ENCODE measurements around the gene HSP90B1. TPM values are rescaled to one million over a fixed set of nuclear protein-coding genes. Genes with fewer than 3 reads are reported as not detected.

The HSP90B1 gene
- polyA plus RNA-seq (2011; rRNA removed) (272 and 613 TPM in 2 replicates), polyA minus RNA-seq (2011; rRNA and poly(A)+ RNA removed) (101 and 115 TPM in 2 replicates)

DNA sequence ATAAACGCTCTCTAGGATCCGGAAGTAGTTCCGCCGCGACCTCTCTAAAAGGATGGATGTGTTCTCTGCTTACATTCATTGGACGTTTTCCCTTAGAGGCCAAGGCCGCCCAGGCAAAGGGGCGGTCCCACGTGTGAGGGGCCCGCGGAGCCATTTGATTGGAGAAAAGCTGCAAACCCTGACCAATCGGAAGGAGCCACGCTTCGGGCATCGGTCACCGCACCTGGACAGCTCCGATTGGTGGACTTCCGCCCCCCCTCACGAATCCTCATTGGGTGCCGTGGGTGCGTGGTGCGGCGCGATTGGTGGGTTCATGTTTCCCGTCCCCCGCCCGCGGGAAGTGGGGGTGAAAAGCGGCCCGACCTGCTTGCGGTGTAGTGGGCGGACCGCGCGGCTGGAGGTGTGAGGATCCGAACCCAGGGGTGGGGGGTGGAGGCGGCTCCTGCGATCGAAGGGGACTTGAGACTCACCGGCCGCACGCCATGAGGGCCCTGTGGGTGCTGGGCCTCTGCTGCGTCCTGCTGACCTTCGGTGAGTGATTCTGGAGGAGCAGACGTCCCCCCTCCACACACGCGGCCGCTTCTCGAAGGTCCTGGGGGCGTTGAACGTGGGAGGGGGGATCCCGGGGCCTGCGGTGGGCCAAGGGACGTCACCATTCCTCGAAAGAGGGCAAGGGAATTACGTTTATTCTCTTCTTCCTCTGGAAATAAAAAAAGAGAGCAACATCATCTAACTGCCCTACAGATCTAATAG is at the start of gene HSP90B1:
HSP90B1 (plus strand) TSS at position 377 of the 753 bp plus-strand sequence; CDS start at position 483, 106 bp downstream.
- TF ChIP-seq, protein P1, sequence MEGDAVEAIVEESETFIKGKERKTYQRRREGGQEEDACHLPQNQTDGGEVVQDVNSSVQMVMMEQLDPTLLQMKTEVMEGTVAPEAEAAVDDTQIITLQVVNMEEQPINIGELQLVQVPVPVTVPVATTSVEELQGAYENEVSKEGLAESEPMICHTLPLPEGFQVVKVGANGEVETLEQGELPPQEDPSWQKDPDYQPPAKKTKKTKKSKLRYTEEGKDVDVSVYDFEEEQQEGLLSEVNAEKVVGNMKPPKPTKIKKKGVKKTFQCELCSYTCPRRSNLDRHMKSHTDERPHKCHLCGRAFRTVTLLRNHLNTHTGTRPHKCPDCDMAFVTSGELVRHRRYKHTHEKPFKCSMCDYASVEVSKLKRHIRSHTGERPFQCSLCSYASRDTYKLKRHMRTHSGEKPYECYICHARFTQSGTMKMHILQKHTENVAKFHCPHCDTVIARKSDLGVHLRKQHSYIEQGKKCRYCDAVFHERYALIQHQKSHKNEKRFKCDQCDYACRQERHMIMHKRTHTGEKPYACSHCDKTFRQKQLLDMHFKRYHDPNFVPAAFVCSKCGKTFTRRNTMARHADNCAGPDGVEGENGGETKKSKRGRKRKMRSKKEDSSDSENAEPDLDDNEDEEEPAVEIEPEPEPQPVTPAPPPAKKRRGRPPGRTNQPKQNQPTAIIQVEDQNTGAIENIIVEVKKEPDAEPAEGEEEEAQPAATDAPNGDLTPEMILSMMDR (IDR thresholded peaks at IDR 0.05; ENCODE audit: insufficient read depth, low read depth, low read length): no peak
- ChIA-PET CTCF (interaction anchor here (0.9 to 1.9 kb wide), 3 partner anchors 46 to 159 kb away, joined by 3 to 8 read pairs (median 3); no protein-coding TSS in a partner anchor), POLR2A (interaction anchor here (0.6 to 1.5 kb wide), 4 partner anchors 15 to 35 kb away, joined by 3 to 5 read pairs (median 3); partner anchors contain the start of gene TDG)
- H3K27me3 ChIP-seq (ENCODE audit: control insufficient read depth, insufficient read depth, low read length): no peaks in the 10 kb centered on the region
- peak within 1 kb of the TSS; percentile 95 for H3K4me3 ChIP-seq (ENCODE audit: low read depth, low read length)
- peak; percentile 99 for DNase-seq (ENCODE audit: low read depth)
- peaks cover 4% of the 10 kb centered on the region for H3K36me3 ChIP-seq (ENCODE audit: control insufficient read depth, insufficient read depth, low read length)

DNA sequence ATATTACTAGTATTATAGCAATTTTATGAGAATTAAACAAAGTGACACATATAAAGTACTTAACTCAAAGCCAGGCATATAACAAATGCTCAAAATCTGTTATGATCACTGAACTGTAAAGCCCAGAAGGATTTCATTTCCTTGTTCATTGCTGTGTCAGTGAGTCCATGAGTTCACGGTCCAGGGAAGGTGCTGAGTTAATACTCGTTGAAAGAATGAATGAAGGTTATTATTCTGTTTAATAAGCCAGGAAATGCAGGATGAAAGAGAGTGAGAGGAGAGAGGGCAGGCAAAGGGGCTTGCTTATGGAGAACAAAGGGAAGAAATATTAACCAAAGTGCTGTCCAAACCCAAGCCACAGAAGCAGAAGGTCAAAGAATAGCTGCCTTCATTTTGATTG is 48.9 kb upstream of the HSP90B1 start:
- POLR2A ChIA-PET: no interaction called here
- TF ChIP-seq, protein P1 (IDR thresholded peaks at IDR 0.05; ENCODE audit: insufficient read depth, low read depth, low read length): no peak
- Histone ChIP-seq H3K36me3 (ENCODE audit: control insufficient read depth, insufficient read depth, low read length) (no peaks in the 10 kb centered on the region), H3K27me3 (ENCODE audit: control insufficient read depth, insufficient read depth, low read length) (no peaks in the 10 kb centered on the region), H3K4me3 (ENCODE audit: low read depth, low read length) (no peak overlapping the region)
- no peak for DNase-seq (ENCODE audit: low read depth)
- CTCF ChIA-PET: interaction anchor here (0.5 to 3.7 kb wide), 3 partner anchors 10 to 228 kb away, joined by 3 to 30 read pairs (median 4); no protein-coding TSS in a partner anchor

- Histone ChIP-seq H3K4me3 (ENCODE audit: low read depth, low read length) (no peak overlapping the region), H3K27me3 (ENCODE audit: control insufficient read depth, insufficient read depth, low read length) (no peaks in the 10 kb centered on the region), H3K36me3 (ENCODE audit: control insufficient read depth, insufficient read depth, low read length) (no peaks in the 10 kb centered on the region)
- no peak for DNase-seq (ENCODE audit: low read depth)
- CTCF ChIA-PET: interaction anchor here (1.1 to 3.7 kb wide), 4 partner anchors 12 to 226 kb away, joined by 3 to 30 read pairs (median 3); partner anchors contain the start of gene HSP90B1
- TF ChIP-seq, protein P1 (IDR thresholded peaks at IDR 0.05; ENCODE audit: insufficient read depth, low read depth, low read length): no peak
- POLR2A ChIA-PET: no interaction called here
These were observed 47.2 kb upstream of the HSP90B1 start for GRCh38 chr12:103882861-103883596.

GRCh38 chr12:103883908-103884307 is 46.3 kb upstream of the HSP90B1 start:
- ChIA-PET POLR2A (no interaction called here), CTCF (interaction anchor here (0.7 to 3.7 kb wide), 16 partner anchors 11 to 456 kb away, joined by 3 to 30 read pairs (median 3); partner anchors contain the start of gene HSP90B1)
- Histone ChIP-seq H3K4me3 (ENCODE audit: low read depth, low read length) (no peak overlapping the region), H3K27me3 (ENCODE audit: control insufficient read depth, insufficient read depth, low read length) (no peaks in the 10 kb centered on the region), H3K36me3 (ENCODE audit: control insufficient read depth, insufficient read depth, low read length) (no peaks in the 10 kb centered on the region)
- TF ChIP-seq, protein P1 (IDR thresholded peaks at IDR 0.05; ENCODE audit: insufficient read depth, low read depth, low read length): no peak
- DNase-seq (ENCODE audit: low read depth): no peak

GRCh38 chr12:103884316-103884715 is 45.9 kb upstream of the HSP90B1 start:
- Histone ChIP-seq H3K27me3 (ENCODE audit: control insufficient read depth, insufficient read depth, low read length) (no peaks in the 10 kb centered on the region), H3K4me3 (ENCODE audit: low read depth, low read length) (no peak overlapping the region), H3K36me3 (ENCODE audit: control insufficient read depth, insufficient read depth, low read length) (no peaks in the 10 kb centered on the region)
- POLR2A ChIA-PET: no interaction called here
- no peak for DNase-seq (ENCODE audit: low read depth)
- CTCF ChIA-PET: interaction anchor here (0.7 to 3.7 kb wide), 16 partner anchors 10 to 455 kb away, joined by 3 to 30 read pairs (median 3); partner anchors contain the start of gene HSP90B1
- TF ChIP-seq, protein P1 (IDR thresholded peaks at IDR 0.05; ENCODE audit: insufficient read depth, low read depth, low read length): peak; percentile 64
